Measurements from ENCODE around the gene ENOPH1. TPM values are rescaled to one million over a fixed set of nuclear protein-coding genes. Genes with fewer than 3 reads are reported as not detected.

ENOPH1 gene
- polyA plus RNA-seq, 2 donors = 32.6 to 51.7 TPM

- Histone ChIP-seq H3K9me3 (ENCODE audit: control insufficient read depth in 2 of 2, insufficient read depth in 1 of 2, low read depth in 1 of 2, low read length in 1 of 2) (no peaks in the 10 kb centered on the region), H3K27ac (ENCODE audit: low read depth in 2 of 2, low read length in 1 of 2) (no peak overlapping the region), H3K4me1 (ENCODE audit: control insufficient read depth in 2 of 2, insufficient read depth in 2 of 2, low read length in 1 of 2) (no peaks in the 10 kb centered on the region), H3K27me3 (ENCODE audit: control insufficient read depth in 1 of 2, insufficient read depth in 2 of 2, low read length in 2 of 2) (no peaks in the 10 kb centered on the region), H3K4me3 (ENCODE audit: low read depth in 1 of 2, low read length in 2 of 2) (no peak overlapping the region), H3K36me3 (ENCODE audit: control insufficient read depth in 2 of 2, insufficient read depth in 2 of 2, low read length in 1 of 2) (peaks cover 5% of the 10 kb centered on the region in 2 donors)
- 78 to 90% methylated on average over 7 of the region's 7 CpGs for WGBS, 2 donors
These were observed 6.9 kb upstream of the ENOPH1 start for GRCh38 chr4:82423245-82424054.

DNA sequence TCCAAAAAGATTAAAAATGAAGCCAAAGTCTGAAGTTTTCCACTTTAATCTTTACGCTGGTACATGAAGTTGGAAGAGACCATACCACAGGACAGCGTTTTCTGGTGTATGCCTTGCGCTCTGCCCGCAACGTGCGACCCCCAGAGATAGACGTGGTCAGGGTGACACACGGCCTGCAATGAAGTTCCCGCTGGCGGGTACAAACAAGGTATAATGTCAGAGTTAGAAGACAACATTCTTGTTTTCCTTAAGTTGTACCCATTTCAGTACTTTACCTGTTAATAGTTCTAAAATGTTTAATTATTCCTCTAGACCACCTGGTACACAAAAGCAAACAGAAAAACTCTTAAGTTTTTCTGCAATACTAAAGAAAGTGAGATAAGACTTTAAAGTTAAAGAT, 4.9 kb upstream of the ENOPH1 start:
- Histone ChIP-seq H3K4me1 (ENCODE audit: control insufficient read depth in 2 of 2, insufficient read depth in 2 of 2, low read length in 1 of 2) (no peaks in the 10 kb centered on the region), H3K36me3 (ENCODE audit: control insufficient read depth in 2 of 2, insufficient read depth in 2 of 2, low read length in 1 of 2) (peaks cover 5% of the 10 kb centered on the region in 2 donors)
- 89 to 90% methylated on average over 10 of the region's 10 CpGs for WGBS, 2 donors

GRCh38 chr4:82428526-82428968, 1.8 kb upstream of the ENOPH1 start:
- peak overlapping the region; percentile 83 to 95 for H3K4me3 ChIP-seq (ENCODE audit: low read depth in 1 of 2, low read length in 2 of 2)
- no peaks in the 10 kb centered on the region for H3K9me3 ChIP-seq (ENCODE audit: control insufficient read depth in 2 of 2, insufficient read depth in 1 of 2, low read depth in 1 of 2, low read length in 1 of 2)
- peaks cover 3 to 5% of the 10 kb centered on the region in 2 donors for H3K36me3 ChIP-seq (ENCODE audit: control insufficient read depth in 2 of 2, insufficient read depth in 2 of 2, low read length in 1 of 2)
- H3K27me3 ChIP-seq (ENCODE audit: control insufficient read depth in 1 of 2, insufficient read depth in 2 of 2, low read length in 2 of 2) = no peaks in the 10 kb centered on the region
- H3K4me1 ChIP-seq (ENCODE audit: control insufficient read depth in 2 of 2, insufficient read depth in 2 of 2, low read length in 1 of 2) = peaks cover 0 to 2% of the 10 kb centered on the region in 2 donors
- H3K27ac ChIP-seq (ENCODE audit: low read depth in 2 of 2, low read length in 1 of 2) = peak overlapping the region; percentile 93 to 96
- WGBS, 2 donors = 0% methylated on average over 14 of the region's 14 CpGs

More for the DNA sequence above, 4.9 kb upstream of the ENOPH1 start:
- Histone ChIP-seq H3K27ac (ENCODE audit: low read depth in 2 of 2, low read length in 1 of 2) (no peak overlapping the region), H3K27me3 (ENCODE audit: control insufficient read depth in 1 of 2, insufficient read depth in 2 of 2, low read length in 2 of 2) (no peaks in the 10 kb centered on the region), H3K4me3 (ENCODE audit: low read depth in 1 of 2, low read length in 2 of 2) (no peak overlapping the region), H3K9me3 (ENCODE audit: control insufficient read depth in 2 of 2, insufficient read depth in 1 of 2, low read depth in 1 of 2, low read length in 1 of 2) (no peaks in the 10 kb centered on the region)

DNA sequence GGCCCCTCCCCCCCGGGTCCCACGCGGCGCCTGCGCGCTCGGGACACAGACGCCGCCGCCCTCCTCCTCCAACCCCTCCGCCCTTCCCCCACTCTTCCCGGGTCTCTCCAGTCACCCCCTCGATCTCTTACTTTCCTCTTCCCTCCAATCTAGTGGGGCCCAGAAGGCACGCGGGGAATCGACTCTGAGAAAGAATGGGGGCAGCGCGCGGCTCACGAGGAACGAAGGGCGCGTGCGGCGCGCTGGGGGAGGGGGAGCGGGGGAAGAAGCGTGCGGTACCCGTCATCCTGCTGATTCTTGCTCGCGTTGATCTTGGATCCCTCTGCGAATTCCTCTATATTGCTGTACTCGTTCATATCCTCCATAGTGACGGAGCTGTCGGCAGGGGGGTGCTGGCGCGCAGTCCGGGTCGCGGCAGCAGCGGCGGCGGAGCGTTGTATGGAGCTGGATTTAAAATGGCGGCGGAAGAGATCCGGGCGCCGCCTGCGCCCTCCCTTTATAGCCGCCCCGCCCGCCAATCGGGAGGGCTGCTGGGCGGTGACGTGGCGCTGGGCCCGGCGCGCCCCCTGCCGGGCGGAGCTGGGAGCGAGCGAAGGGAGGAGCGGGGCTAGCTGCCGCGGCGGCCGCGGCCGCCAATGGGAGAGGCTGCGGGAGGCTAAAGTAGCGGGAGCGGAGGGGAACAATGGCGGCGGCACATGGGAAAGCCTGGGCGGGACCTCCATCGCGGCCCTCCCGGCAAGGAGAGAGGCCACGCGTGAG, 1.2 kb upstream of the ENOPH1 start:
- Histone ChIP-seq H3K27ac (ENCODE audit: low read depth in 2 of 2, low read length in 1 of 2) (peak overlapping the region; percentile 96 to 97), H3K36me3 (ENCODE audit: control insufficient read depth in 2 of 2, insufficient read depth in 2 of 2, low read length in 1 of 2) (peaks cover 2 to 5% of the 10 kb centered on the region in 2 donors), H3K4me3 (ENCODE audit: low read depth in 1 of 2, low read length in 2 of 2) (peak overlapping the region; percentile 83 to 95), H3K27me3 (ENCODE audit: control insufficient read depth in 1 of 2, insufficient read depth in 2 of 2, low read length in 2 of 2) (no peaks in the 10 kb centered on the region), H3K4me1 (ENCODE audit: control insufficient read depth in 2 of 2, insufficient read depth in 2 of 2, low read length in 1 of 2) (peaks cover 0 to 2% of the 10 kb centered on the region in 2 donors), H3K9me3 (ENCODE audit: control insufficient read depth in 2 of 2, insufficient read depth in 1 of 2, low read depth in 1 of 2, low read length in 1 of 2) (no peaks in the 10 kb centered on the region)
- 0% methylated on average over 81 to 83 of the region's 83 CpGs for WGBS, 2 donors

DNA sequence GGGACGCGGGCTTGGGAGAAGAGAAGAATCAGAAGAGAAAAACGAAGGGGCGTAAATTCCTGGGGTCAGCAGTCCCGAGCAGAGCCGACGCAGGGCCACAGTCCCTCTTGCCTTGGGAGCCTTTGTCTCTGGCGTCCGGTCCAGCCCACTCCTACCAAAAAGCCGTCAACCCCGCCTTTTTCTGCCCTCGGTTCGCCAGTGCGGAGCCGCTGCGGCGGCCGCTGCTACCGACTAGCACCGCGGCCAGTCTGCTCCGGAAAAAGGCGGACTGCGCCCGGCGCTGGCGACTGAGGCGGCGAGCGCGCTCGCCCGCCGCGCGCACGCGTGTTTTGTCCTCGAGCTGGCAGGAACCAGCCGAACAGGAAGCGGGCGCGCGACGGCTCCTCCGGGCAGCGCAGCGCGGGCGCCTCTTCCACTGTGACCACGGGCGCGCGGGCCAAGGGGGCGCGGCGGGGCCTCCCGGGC, 630 bp upstream of the ENOPH1 start:
- WGBS, 2 donors = 0 to 1% methylated on average over 42 to 58 of the region's 58 CpGs
- Histone ChIP-seq H3K9me3 (ENCODE audit: control insufficient read depth in 2 of 2, insufficient read depth in 1 of 2, low read depth in 1 of 2, low read length in 1 of 2) (no peaks in the 10 kb centered on the region), H3K4me1 (ENCODE audit: control insufficient read depth in 2 of 2, insufficient read depth in 2 of 2, low read length in 1 of 2) (peaks cover 0 to 2% of the 10 kb centered on the region in 2 donors), H3K4me3 (ENCODE audit: low read depth in 1 of 2, low read length in 2 of 2) (peak overlapping the region; percentile 83 to 95), H3K27me3 (ENCODE audit: control insufficient read depth in 1 of 2, insufficient read depth in 2 of 2, low read length in 2 of 2) (no peaks in the 10 kb centered on the region), H3K27ac (ENCODE audit: low read depth in 2 of 2, low read length in 1 of 2) (peak overlapping the region; percentile 96 to 97), H3K36me3 (ENCODE audit: control insufficient read depth in 2 of 2, insufficient read depth in 2 of 2, low read length in 1 of 2) (peaks cover 2 to 5% of the 10 kb centered on the region in 2 donors)

GRCh38 chr4:82430964-82431745, 765 bp downstream of the ENOPH1 start:
- Histone ChIP-seq H3K27me3 (ENCODE audit: control insufficient read depth in 1 of 2, insufficient read depth in 2 of 2, low read length in 2 of 2) (no peaks in the 10 kb centered on the region), H3K4me3 (ENCODE audit: low read depth in 1 of 2, low read length in 2 of 2) (peak overlapping the region; percentile 83 to 95), H3K4me1 (ENCODE audit: control insufficient read depth in 2 of 2, insufficient read depth in 2 of 2, low read length in 1 of 2) (peaks cover 0 to 2% of the 10 kb centered on the region in 2 donors), H3K9me3 (ENCODE audit: control insufficient read depth in 2 of 2, insufficient read depth in 1 of 2, low read depth in 1 of 2, low read length in 1 of 2) (no peaks in the 10 kb centered on the region), H3K36me3 (ENCODE audit: control insufficient read depth in 2 of 2, insufficient read depth in 2 of 2, low read length in 1 of 2) (peaks cover 0 to 2% of the 10 kb centered on the region in 2 donors), H3K27ac (ENCODE audit: low read depth in 2 of 2, low read length in 1 of 2) (peak overlapping the region; percentile 96 to 97)
- 2 to 3% methylated on average over 33 of the region's 33 CpGs for WGBS, 2 donors

DNA sequence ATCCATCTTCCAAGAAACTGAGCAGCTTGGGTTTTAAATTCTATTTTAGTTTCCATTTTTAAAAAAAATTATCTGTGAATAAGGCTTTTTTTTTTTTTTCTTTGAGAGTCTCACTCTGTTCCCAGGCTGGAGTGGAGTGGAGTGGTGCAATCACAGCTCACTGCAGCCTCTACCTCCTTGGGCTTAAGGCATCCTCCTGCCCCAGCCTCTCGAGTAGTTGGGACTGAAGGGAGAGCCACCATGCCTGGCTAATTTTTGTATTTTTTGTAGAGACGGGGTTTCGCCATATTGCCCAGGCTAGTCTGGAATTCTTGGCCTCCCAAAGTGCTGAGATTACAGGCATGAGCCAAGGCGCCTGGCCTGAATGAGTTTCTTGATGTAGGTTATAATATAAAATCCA, 1.4 kb downstream of the ENOPH1 start:
- WGBS, 2 donors = 86 to 89% methylated on average over 4 of the region's 4 CpGs
- H3K27ac ChIP-seq (ENCODE audit: low read depth in 2 of 2, low read length in 1 of 2) = no peak overlapping the region

GRCh38 chr4:82432596-82432995, 2.2 kb downstream of the ENOPH1 start:
- Histone ChIP-seq H3K27me3 (ENCODE audit: control insufficient read depth in 1 of 2, insufficient read depth in 2 of 2, low read length in 2 of 2) (no peaks in the 10 kb centered on the region), H3K9me3 (ENCODE audit: control insufficient read depth in 2 of 2, insufficient read depth in 1 of 2, low read depth in 1 of 2, low read length in 1 of 2) (no peaks in the 10 kb centered on the region)

More for the DNA sequence above, 1.4 kb downstream of the ENOPH1 start:
- Histone ChIP-seq H3K9me3 (ENCODE audit: control insufficient read depth in 2 of 2, insufficient read depth in 1 of 2, low read depth in 1 of 2, low read length in 1 of 2) (no peaks in the 10 kb centered on the region), H3K36me3 (ENCODE audit: control insufficient read depth in 2 of 2, insufficient read depth in 2 of 2, low read length in 1 of 2) (peaks cover 0 to under 1% of the 10 kb centered on the region in 2 donors), H3K4me3 (ENCODE audit: low read depth in 1 of 2, low read length in 2 of 2) (peak overlapping the region in 1 of 2 donors; percentile 83), H3K27me3 (ENCODE audit: control insufficient read depth in 1 of 2, insufficient read depth in 2 of 2, low read length in 2 of 2) (no peaks in the 10 kb centered on the region), H3K4me1 (ENCODE audit: control insufficient read depth in 2 of 2, insufficient read depth in 2 of 2, low read length in 1 of 2) (peaks cover 0 to 2% of the 10 kb centered on the region in 2 donors)

GRCh38 chr4:82433791-82434190, 3.4 kb downstream of the ENOPH1 start:
- Histone ChIP-seq H3K36me3 (ENCODE audit: control insufficient read depth in 2 of 2, insufficient read depth in 2 of 2, low read length in 1 of 2) (no peaks in the 10 kb centered on the region), H3K4me3 (ENCODE audit: low read depth in 1 of 2, low read length in 2 of 2) (no peak overlapping the region), H3K27ac (ENCODE audit: low read depth in 2 of 2, low read length in 1 of 2) (no peak overlapping the region), H3K4me1 (ENCODE audit: control insufficient read depth in 2 of 2, insufficient read depth in 2 of 2, low read length in 1 of 2) (peaks cover 0 to 7% of the 10 kb centered on the region in 2 donors), H3K9me3 (ENCODE audit: control insufficient read depth in 2 of 2, insufficient read depth in 1 of 2, low read depth in 1 of 2, low read length in 1 of 2) (no peaks in the 10 kb centered on the region), H3K27me3 (ENCODE audit: control insufficient read depth in 1 of 2, insufficient read depth in 2 of 2, low read length in 2 of 2) (no peaks in the 10 kb centered on the region)
- WGBS, 2 donors = 46 to 49% methylated on average over 2 of the region's 2 CpGs

More at GRCh38 chr4:82432596-82432995, 2.2 kb downstream of the ENOPH1 start:
- 84 to 85% methylated on average over 18 of the region's 18 CpGs for WGBS, 2 donors
- Histone ChIP-seq H3K36me3 (ENCODE audit: control insufficient read depth in 2 of 2, insufficient read depth in 2 of 2, low read length in 1 of 2) (no peaks in the 10 kb centered on the region), H3K27ac (ENCODE audit: low read depth in 2 of 2, low read length in 1 of 2) (no peak overlapping the region), H3K4me3 (ENCODE audit: low read depth in 1 of 2, low read length in 2 of 2) (no peak overlapping the region), H3K4me1 (ENCODE audit: control insufficient read depth in 2 of 2, insufficient read depth in 2 of 2, low read length in 1 of 2) (peaks cover 0 to 4% of the 10 kb centered on the region in 2 donors)
